Measurements from ENCODE around the gene THBS3. TPM values are rescaled to one million over a fixed set of nuclear protein-coding genes. Genes with fewer than 3 reads are reported as not detected.
"Not testable (repeated sequence)": the region's sequence is repeated elsewhere in the genome, so short reads cannot be mapped to it uniquely, and the experiment has no call there.

The THBS3 gene
- total RNA-seq (2014; rRNA removed; shearing (Covaris generic)), result 11.3 and 24.6 TPM in 2 replicates

DNA sequence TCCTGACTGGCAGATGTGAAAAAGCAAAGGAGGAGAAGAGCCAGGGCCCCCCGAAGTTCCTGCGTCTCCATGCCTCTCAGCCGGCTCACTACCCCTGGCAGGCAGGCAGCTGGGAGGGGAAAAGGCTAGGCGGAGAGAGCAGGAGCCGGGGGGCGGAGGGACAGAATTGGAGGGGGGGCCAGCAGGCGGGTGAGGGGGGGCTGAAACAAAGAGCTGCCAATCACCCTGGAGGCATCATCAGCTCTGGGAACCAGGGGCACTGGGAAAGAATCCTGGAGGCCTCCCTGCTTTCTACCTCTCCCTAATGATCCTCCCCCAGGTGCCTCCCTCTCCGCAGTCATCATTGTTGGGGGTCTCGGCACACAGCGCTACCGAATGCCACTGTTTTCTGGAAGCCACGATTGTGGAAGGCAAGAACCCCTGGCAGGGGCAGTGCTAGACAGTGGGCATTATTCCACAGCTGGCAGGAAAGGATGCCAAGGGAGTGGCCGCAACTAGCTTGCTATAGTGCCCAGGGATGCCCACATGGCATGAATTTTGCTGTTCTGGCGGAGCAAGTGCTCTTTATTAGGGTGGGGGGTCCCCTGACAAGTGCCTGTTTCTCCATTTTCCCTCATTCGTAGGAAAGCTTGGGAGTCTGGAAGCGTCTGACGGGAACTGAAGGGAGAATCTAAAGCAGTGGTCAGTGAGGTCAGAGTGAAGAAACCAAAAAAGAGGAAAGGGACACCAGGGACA is at the start of gene THBS3:
TSS of gene THBS3 (minus strand) at position 92 of the 735 bp plus-strand sequence. CDS start at position 71, 21 bp downstream.
- DNase-seq (ENCODE audit: low spot score), result peak; percentile 48

DNA sequence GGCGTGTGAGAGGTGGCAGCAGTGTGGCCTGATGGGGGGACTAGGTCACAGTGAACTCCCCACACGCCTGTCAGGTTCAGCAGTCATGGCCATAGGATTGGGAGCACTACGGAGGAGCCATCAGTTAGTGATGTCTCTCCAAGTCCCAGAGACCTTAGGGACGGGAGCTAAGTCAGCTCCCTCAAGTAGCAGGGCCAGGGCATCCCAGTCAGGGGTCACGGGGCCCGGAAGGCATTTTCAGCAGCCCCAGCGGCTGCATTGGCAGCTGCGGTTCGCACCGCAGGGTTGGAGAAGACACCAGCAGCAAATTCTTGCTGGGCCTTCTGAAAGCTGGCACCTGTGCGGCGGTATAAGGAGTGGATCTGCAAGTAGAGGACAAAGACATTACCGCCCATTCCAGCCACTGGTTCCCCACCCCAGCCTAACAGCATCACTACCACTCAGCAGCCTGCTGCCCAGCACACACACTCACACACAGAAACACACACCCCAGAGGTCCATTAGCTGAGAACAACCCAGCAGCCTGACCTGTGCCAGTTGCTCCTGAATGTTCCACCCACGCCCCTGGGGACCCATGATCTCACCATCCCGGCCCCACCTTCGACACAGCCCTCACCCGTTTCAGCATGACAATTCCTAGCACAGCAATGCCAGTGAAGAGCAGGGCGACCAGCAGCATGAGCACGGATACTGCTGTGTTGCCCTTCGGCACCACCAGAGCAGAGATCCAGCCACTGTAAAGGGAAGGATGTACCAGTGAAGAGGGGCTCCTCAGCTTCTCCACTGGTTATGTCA is 48.6 kb upstream of the THBS3 start:
- DNase-seq (ENCODE audit: low spot score), result no peak

DNA sequence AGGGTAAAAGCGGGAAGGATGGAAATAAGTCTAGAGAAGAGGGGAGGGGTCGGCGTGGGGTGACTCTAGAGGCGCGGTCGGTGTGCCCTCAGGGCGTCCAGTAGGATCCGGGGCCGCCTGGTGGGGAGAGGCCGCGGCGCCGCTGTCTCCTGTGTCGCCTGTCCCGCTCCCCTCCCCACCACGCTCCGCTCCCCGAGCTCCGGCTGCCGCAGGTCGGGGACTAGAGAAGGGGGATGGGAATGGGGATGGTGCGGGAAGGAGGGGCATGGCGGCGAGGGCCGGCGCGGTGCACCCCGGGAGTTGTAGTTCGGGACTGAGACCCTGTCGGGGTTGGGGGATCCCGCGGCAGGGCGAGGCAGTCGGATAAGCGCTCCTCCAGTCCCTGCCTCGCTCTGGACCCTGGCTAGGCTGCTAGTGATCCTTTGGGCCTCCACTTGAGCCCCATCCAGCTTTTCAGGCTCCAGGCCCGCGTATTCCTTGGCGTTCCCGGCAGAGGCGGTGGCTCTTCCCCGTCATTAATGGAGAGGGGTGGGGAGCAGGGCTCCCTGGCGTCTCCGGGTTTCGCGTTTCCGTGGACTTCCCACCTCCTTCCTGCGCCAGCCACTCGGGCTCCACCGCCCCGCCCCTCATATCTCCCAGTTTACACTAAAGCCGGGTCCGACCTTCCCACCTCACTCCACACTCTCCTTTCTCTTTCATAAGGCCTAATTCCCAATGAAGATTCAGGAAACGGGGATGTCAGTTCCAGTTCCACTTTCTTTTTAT is 47.7 kb upstream of the THBS3 start, which contains the start of gene ENTREP3:
TSS of gene ENTREP3 (minus strand) at position 241 of the 765 bp plus-strand sequence. CDS start 606 bp downstream, outside the sequence.
- DNase-seq (ENCODE audit: low spot score), result peak; percentile 88

DNA sequence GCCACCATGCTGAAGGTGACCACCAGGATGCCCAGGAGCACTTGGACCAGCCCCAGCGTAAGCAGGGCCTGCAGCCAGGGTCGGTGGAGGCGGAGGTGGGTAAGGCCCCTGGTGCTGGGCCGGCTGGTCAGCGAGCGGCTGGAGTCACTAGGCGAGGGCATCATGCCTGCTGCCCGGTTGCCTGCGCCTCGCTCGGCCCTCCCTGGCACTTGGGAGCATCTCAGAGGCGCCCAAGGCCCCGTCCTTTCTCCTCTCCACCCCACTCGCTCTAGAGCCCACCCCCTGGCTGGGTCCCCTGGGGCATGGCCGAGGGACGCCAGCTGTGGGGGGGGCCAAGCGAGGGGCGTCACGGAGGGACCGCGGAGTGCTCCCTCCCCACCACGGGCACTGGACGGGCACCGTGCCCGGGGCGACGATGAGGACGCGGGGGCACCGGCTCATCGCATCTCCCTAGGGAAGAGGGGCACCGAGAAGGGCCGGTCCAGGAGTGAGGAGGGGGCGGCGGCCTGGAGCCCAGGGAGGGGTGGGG is 47.1 kb upstream of the THBS3 start:
- DNase-seq (ENCODE audit: low spot score), result peak; percentile 36

DNA sequence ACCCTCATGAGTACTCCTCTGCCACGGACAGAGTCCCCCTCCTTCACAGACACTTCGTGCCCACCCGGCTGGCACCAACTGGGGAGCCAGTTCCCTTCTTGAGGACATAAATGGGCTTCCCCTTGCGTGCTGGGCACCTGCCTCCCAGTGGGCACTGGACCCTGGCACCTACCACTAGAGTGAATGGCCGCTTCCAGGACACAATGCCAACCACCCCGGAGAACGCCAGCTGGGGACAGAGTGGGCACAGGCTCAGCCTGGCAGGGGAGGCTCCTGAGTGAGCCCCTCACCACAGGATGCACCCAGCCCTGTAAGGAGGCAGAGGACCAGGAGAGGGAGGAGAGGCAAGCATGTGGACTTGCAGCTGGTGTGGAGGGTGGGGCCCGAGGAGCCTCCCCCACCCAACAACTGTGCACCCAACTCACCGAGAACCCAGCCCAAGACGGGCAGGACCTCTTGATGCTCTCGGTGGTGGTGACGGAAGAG is 46.6 kb upstream of the THBS3 start:
- no peak for DNase-seq (ENCODE audit: low spot score)

DNA sequence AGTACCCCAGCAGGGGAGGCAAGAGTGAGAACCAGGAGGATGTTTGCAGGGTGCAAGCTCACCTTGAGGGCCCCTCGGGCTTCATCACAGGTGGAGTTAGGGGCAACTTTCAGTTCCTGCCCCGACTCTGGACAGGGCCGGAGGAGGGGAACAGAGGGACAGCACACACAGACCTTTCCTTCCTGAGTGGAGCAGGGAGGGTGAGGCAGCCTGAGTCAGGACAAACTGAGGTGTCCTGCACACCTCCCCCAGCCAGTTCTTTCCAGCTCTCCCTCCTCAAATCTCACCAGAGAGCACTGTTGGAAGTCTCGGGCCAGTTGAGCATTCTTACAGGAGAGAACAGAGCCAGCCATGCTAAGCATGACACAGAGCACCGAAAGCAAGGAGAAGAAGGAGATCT is 46.1 kb upstream of the THBS3 start:
- no peak for DNase-seq (ENCODE audit: low spot score)

DNA sequence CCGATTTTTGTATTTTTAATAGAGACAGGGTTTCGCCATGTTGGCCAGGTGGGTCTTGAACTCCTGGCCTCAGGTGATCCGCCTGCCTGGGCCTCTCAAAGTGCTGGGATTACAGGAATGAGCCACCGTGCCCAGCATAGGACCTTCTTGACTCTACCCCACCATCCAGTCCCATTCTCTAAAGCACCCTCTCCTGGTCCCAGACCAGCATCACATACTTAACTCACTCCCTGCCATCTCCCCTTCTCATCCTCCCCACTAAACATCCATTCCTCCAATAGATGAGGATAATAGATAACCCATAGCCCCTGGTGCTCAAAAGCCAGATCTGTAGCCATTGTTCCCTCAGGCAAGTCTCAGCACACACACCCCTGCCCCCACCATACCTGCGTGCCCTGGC is 45.5 kb upstream of the THBS3 start:
- DNase-seq (ENCODE audit: low spot score), result no peak

DNA sequence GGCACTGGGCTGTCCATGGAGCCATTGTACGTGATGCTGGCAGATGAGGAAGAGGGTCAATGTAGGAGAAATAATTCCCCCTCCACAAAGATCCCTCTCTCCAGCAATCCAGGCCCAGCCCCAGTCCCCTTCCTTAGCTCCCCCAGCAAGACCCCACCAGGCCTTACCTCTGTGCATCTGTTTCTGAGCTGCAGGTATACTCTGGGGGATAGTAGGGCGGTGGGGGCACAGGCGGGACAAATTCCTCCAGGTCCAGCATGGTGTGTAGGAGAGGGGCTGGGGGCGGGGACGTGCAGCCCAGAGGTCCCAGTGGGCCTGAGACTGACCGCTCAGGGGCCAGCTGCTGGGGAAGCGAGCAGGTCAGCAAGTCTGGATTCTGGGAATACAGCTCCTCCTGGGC is 43.9 kb upstream of the THBS3 start:
- no peak for DNase-seq (ENCODE audit: low spot score)

DNA sequence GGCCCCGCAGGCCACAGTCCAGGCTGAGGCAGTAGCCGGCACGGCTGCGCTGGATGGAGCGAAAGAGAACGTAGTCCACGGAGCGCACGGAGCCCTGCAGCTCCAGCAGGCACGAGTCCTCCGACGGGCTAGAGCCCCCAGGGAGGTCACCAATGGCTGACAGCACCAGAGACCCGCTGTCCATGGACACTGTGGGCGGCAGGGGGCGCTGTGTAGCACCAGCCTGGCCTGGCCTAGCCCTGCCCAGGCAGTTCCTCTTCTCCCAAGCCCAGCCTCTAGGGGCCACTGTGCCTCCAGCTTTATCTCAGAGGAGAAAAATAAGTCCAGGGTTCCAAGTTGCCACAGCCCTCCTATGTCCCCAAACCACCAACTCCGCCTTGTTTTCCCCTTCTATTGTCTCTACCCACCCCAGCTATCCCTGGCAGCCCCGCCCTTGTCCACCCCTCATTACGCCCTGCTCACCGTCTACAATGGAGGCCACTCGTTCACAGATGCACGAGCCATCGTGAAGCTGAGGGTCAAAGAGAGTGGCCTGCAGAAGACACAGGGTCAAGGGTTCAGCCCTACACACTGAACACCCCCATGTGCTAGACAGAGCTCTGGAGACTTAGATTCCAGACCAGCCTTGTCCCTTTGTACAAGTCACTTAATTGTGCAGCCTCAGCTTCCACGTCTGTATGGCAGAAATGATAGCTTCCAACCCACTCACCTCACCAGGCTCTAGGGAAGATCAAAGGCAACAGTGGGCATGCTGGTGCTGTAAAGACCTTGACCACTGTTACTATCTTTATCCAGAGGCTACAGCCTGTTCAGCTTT is 43.1 kb upstream of the THBS3 start:
- peak; percentile 89 for DNase-seq (ENCODE audit: low spot score)

DNA sequence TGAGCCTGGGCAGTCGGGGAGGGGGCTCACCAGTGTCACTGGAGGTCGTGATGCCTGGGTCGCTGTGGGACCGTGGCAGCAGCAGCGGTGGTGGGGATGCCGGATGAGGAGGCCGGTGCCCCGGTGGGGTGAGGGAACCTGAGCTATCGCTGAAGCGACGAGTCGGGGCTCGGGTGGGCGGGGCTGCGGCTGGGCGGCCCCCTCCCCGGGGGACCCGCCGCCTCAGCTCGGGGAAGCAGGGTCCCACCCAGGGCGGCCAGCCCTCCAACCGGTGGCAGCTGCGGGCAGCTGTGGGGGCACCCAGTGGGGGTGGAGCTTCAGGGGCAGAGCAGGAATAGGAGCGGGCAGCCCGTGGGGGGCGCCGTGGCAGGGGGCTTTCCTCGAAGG is 42.5 kb upstream of the THBS3 start:
- no peak for DNase-seq (ENCODE audit: low spot score)

DNA sequence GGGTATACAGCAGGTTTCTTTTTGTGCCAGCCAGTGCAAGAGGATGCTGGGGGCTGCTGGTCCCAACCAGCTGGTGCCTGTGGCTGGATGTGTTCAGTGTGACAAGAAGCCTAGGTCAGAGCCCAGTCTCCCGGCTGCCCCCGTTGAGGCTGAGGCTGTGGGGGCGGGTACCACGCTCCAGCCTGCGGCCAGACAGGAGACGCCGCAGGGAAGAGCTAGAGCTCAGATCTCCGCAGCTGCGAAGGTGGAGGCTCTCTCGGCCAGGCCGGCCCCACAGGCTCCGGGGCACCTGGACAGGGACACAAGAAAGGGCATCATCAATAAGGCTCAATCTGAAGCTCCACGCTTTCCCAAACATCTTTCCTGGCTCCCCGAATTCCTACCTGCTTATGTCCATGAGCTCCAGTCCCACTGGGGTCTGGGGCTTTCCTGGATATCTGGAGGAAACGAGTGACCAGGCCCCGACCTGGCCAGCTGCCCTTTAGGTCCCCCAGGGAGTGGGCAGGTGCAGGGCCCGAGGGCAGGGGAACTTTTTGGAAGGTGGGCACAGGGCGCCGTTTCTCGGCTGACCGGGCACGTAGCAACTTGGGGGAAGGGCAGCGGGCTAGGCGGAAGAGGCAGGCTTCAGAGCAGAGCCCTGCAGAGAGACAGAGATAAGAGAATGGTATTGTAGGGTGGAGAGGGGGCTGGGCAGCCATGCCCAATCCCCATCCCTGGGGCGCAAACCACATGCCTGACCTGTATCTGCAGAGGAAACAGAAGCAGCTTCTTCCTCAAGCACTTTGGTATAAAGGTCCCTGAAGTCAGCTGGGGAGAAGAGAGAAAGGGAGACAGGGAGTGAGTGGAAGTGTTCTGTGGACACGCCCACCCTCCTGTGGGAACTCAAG is 40.2 kb upstream of the THBS3 start:
- DNase-seq (ENCODE audit: low spot score), result no peak

DNA sequence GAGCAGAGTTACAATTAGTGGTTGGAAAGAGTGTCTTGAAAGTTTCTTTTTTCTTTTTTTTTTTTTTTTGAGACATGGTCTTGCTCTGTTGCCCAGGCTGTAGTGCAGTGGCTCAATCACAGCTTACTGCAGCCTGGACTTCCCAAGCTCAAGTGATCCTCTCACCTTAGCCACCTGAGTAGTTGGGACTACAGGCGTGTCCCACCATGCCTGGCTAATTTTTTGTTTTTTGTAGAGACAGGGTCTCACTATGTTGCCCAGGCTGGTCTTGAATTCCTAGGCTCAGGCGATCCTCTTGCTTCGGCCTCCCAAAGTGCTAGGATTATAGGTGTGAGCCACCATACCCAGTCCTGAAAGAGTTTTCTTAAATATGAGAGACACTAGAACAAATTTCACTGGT is 39.1 kb upstream of the THBS3 start:
- not testable (repeated sequence) for DNase-seq (ENCODE audit: low spot score)

DNA sequence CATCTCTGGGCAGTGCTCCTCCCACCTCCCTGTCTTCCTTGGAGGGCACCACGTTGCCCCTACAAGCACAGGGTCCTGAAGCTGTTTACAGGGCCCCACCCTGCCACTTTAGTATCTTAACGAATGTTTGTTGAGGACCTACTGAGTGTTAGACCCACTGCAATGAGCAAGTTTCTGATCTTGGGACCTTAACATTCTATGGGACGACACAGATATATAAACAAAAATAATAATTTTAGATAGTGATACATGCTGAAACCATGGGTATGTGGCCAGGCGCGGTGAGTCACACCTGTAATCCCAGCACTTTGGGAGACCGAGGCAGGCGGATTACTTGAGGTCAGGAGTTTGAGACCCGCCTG is 37.4 kb upstream of the THBS3 start:
- DNase-seq (ENCODE audit: low spot score), result no peak

DNA sequence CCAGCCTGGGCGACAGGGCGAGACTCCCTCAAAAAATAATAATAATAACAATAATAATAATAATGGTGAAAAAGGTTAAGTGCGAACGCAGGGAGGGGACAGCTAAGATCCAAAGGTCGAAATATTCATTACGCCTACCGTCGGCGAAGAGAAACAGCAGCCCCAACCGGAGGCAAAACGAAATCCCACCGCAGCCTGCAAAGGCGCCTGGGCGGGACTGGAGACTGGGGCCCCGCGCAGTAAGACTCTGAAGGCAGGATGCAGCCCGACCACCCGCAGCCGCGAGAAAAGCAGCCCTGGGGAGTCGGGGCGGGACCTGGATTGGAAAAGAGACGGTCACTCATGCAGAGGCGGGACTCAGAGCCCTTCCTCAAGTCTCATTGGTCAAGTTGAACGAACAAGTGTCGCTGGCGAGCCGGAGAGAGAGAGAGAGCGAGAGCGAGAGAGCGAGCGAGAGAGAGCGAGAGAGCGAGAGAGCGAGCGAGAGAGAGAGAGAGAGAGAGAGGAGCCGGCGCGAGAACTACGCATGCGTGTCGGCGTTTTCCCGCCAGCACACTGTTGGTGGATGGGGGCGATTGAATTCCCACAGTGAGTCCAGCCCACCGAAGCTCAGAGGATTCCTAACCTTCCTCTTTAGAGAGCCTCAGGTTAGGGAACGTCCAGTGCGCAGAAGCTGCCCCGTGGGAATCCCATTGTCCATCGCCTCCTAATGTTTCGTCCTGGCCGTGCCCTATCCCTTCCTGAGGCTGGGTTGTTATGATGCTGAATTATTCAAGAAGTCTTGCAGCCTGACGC is 36.9 kb upstream of the THBS3 start:
- DNase-seq (ENCODE audit: low spot score), result peak; percentile 100

DNA sequence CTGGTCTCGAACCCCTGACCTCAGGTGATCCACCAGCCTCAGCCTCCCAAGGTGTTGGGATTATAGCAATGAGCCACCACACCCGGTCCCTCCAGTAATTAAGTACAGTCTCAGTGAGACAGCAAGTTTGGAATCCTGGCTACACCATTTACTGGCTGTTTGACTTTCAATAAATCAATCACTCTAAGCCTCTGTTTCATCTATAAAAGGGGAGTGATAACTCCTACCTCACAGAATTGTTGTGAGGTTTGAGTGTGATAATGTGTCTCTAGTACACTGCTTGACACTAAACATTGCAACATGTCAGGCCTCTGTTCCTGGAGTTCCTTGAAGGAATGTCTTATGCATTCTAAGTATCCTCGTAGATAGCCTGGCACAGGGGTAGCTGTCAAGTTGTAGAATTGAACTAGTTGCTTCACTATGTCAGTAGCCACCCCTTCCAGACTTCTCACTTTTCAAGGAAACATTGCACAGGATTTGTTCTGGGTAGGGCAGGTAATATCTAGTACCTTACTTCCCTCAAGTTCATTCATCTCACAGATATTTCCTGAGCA is 35.2 kb upstream of the THBS3 start:
- no peak for DNase-seq (ENCODE audit: low spot score)

DNA sequence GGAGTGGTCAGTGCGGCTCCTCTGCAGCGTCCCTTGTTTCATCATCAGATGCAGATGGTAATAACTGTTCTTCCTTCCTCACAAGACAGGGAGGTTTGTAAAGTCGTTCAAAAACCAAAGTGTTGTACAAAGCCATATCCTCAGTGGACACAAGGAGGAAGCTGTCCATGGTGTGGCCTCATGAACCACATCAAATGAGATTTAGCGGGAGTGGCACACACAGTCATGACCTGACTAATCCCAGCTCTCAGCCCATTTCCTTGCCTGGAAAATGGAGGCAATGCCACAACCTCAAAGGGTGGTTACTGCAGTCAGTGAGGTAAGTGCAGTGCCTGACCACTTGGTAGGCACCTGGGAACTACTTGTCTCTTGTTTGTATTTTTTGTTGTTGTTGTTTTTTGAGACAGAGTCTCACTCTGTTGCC is 34.2 kb upstream of the THBS3 start:
- no peak for DNase-seq (ENCODE audit: low spot score)

DNA sequence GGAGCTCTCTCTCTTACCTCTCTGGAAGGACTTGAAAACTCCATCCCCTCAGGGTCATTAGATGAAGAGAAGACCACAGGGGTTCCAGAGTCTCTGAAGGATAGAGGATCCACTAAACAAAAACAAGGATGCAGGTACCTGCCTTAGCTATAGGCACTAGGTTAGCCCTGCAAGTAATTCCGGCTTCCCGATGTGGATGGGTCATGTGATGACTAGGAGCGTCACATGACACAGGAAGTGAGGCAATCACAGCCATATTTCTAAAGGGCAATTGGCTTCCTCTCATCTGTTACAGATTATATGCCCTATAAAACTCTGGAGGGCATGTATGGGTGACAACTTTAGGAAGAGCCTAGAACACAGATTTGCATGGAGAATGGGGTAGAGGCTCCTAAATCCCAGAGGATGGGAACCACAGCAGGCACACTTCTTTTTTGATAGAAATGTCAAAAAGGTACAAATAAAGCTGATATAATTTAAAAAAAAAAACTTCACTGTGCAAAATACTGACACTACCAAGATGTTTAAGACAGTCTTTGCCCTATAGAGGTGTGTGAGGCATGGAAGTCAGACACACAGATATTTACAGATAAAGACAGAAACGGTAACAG is 33.5 kb upstream of the THBS3 start:
- peak; percentile 92 for DNase-seq (ENCODE audit: low spot score)

DNA sequence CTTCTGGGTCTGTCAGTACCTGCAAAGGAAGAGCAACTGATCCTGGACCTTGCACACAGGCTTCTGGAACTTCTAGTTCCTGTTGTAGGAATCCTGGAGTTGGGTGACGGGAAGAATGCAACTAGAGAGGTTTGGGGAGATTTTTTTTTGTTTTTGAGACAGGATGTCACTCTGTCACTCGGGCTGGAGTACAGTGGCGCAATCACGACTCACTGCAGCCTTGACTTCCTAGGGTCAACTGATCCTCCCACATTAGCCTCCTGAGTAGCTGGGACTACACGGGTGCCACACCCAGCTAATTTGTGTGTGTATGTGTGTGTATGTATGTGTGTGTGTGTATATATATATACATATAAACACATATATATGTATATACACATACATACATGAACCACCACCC is 28.8 kb upstream of the THBS3 start:
- no peak for DNase-seq (ENCODE audit: low spot score)

Data from A172 (cell line).